HG02588 (cell line): ENCODE measurements around the gene WTIP.
A peak's percentile ranks its signal among the peaks of the same experiment; 100 is the strongest.
"Not testable (repeated sequence)": the region's sequence is repeated elsewhere in the genome, so short reads cannot be mapped to it uniquely, and the experiment has no call there.

Experiments used
- ATAC-seq: cut with Tn5 transposase; IDR thresholded peaks from one replicate; pipeline ENCODE4 v1.9.1; 2021; ENCODE audit warnings: mild to moderate bottlenecking, moderate library complexity; ENCODE audit not compliant: unreplicated experiment

WTIP gene

DNA sequence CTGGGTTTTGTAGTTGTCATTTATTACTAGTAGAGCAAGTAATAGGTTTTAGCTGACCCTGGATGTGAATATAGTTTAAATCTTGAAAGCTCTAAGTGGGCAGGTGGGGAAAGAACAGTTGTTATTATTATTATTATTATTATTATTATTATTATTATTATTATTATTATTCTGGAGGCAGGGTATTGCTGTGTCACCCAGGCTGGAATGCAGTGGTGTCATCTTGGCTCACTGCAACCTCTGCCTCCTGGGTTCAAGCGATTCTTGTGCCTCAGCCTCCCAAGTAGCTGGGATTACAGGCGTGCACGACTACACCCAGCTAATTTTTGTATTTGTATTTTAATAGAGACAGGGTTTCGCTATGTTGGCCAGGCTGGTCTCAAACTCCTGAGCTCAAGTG, 3.1 kb upstream of the WTIP start:
- not testable (repeated sequence) for ATAC-seq

DNA sequence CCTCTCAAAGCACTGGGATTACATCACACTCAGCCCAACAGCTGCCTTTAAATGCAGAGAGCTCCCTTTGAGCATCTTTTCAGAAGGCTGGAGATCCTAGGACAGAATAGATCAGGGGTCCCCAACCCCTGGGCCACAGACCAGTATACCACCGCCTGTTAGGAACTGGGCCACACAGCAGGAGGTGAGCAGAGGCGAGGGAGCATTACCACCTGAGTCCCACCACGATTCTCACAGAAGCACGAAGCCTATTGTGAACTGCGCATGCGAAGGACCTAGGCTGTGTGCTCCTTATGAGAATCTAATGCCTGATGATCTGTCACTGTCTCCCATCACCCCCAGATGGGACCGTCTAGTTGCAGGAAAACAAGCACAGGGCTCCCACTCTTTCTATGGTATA, 2.2 kb upstream of the WTIP start:
- no peak for ATAC-seq

DNA sequence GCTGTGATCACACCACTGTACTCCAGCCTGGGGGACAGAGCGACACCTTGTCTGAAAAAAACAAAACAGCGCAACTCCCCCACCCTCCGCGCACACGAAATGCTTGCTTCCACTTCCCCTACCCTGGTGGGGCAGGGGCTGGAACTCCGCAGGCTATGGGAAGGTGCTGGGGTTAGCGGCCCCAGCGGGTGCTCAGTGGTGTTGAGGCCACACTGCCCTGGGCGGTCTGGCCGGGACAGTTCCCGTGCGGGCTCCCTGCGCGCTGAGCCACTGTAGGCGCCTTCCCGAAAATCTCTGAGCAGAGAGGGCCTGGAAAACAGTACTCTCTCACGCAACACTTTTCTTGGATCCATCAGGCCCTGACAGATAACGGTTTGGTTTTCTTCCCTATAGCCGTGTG, 1.1 kb upstream of the WTIP start:
- ATAC-seq, result no peak

DNA sequence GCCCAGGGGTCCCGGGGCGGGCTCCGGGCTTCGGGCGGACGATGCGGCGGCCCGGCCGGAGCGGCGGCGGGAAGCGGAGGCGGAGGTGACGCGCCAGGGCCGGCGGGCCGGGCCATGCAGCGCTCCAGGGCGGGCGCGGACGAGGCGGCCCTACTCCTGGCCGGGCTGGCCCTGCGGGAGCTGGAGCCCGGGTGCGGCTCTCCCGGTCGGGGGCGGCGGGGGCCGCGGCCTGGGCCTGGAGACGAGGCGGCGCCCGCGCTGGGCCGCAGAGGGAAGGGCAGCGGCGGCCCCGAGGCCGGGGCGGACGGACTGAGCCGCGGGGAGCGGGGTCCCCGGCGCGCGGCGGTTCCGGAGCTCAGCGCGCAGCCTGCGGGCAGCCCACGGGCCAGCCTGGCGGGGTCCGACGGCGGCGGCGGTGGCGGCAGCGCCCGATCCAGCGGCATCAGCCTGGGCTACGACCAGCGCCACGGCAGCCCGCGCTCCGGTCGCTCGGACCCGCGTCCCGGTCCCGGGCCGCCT, 362 bp downstream of the WTIP start:
- no peak for ATAC-seq

DNA sequence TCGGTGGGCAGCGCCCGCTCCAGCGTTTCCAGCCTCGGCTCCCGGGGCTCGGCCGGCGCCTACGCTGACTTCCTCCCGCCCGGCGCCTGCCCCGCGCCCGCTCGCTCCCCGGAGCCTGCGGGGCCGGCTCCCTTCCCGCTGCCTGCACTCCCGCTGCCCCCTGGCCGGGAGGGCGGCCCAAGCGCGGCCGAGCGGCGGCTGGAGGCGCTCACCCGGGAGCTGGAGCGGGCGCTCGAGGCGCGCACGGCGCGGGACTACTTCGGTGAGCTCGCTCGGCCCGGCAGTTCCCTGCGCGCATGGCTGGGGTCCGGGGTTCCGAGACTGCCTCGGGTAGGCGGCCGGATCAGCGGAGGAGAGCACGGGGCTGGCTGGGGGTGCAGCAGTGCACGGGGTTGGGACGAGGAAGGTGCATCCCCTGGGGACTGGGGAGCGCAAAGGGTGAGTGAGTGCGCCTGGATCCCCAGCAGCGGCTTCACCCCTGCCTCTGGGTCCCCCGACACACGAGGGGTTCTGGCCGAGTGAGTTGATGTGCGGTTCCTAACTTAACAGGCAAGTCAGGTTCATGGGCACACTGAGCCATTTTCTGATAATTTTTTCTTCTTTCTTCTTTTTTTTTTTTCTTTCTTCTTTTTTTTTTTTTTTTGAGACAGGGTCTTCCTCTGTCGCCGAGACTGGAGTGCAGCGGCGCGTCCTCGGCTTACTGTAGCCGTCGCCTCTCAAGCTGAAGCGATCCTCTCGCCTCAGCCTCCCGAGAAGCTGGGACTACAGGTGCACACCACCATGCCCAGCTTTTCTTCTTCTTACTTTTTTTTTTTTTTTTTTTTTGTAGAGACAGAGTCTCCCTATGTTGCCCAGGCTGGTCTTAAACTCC, 1.1 kb downstream of the WTIP start:
- no peak for ATAC-seq

DNA sequence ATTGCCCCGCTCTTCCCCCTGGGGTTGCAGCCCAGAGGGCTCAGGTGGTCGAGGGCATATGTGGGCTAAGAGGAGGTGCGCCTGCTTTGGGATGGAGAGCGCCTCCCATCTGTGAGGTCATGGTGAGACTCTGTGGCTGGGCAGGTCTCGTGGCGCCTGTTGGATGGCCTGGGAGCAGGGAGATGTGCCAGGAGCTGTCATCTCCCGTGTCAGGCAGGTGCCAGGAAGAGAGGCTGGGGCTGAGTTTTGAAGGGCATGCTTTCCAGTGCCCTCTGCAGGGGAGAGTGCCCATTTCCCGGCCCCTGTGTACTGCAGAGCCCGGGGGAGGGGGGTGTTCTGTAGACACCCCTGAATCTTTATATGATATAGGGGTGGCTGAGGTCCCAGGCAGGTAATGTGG, 2.8 kb downstream of the WTIP start:
- no peak for ATAC-seq

DNA sequence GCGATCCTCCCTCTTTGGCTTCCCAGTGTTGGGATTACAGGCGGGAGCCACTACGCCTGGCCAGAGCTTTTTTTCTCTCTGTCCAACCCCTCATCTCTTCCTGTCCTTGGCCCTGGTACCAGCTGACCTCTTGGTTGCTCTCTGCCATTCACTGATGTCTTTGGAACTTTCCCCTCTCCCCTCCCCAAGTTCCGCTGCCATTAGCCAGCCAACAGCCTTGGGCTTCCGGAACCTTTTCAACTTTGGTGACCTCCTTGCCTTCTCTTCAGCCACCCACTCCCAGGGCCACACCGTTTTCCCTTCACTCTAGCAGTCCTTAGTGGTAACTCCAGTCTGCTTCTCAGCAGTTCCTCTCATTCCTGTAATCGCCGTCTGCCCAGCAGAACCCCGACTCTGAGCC, 4.3 kb downstream of the WTIP start:
- no peak for ATAC-seq

DNA sequence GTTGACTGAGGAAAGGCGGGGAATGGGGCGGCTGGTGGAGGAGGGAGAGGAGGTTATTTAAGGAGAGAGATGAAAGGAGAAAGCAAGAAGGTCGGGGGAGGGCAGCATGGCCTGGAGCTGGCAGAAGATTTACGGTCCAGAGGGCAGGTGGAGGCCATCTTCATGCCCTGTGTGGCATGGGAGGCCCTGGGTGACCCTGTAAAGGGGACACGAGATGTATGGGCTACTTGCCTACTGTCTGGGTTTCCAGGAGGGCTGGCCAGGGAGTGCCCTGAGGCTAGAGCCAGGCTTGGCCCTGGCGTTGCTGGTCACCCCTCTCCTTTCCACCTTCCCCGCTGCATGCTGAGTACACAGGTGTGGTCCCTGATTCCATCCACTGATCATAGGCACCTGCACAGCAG, 6.1 kb downstream of the WTIP start:
- ATAC-seq, result no peak

DNA sequence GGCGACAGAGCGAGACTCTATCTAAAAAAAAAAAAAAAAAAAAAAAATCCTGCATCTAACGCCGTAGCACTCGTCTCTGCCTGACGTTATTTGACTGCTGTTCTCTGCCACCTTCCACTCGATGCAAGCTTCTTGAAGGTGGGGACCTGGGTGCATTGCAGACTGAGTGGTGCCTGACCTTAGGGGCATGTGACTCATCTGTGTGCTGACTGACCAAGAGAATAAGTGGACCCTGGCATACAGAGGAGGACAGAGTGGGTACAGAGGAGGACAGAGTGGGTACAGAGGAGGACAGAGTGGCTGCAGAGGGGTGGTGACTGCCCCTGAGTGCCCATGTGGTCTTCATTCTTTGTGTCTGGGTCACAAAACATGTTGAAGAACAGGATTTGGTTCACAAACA, 7.6 kb downstream of the WTIP start:
- ATAC-seq, result no peak

DNA sequence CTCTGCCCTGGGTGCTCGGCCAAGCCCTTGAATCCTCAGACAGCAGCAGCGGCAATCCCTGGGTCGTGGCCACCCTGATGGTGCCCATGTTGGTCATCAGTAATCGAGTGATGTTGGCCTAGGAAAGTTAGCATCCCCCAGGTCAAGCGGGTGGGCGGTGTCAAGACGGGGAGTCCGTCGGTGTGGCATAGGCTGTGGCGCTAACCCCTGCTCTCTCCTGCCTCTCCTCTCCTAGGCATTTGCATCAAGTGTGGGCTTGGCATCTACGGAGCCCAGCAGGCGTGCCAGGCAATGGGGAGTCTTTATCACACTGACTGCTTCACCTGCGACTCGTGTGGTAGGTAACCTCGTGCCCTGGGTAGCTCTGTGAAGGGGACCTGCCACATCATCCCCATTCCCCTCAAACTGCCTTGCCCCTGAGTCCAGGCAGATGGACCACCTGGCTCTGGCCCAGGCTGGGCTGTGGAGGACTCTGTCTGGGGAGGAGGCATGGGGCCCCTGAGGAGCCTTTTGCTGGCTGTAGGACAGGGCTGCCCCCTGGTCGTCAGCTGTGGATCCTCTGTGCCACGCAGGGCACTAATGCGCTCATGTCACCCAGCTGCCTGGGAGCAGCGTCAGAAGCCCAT, 8.7 kb downstream of the WTIP start:
- no peak for ATAC-seq

DNA sequence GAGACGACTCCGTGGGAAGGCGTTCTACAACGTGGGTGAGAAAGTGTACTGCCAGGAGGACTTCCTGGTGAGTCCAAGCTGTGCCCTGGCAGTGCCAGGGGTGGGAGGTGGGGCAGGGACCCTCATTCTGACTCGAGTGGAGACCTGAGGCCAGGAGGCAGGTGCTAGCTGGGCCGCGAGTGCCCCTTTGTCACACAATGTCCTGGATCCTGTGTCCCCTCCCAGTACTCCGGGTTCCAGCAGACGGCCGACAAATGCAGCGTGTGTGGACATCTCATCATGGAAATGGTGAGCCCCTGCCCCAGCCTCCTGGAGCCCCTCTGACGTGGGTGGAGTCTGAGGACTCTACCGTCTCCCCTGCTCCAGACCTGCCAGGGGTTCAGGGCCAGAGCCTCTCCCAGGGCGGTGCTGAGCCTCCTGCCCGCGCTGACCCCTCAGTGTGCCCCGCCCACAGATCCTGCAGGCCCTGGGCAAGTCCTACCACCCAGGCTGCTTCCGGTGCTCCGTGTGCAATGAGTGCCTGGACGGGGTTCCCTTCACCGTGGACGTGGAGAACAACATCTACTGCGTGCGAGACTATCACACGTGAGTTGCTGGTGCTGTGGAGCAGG, 11.6 kb downstream of the WTIP start:
- ATAC-seq, result no peak

DNA sequence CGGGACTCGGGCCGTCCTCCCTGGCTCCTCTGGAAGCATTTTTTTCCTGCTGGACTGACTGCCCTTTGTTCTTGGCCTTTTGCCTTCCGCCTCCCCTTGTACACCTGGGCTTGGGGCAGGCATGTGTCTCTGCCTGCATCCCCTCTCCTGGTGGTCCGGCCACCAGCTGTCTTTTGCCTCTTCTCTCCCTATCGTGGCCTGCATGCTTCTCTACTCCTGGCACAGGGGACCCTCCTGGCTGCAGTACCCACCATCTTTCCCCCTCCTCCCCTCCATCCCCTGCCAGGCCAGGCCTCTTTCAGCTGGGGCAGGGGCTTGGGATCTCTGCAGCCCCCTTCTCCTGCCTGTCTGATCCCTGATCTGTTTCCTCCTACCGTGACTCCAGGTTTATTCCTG, 12.1 kb downstream of the WTIP start:
- ATAC-seq, result no peak

DNA sequence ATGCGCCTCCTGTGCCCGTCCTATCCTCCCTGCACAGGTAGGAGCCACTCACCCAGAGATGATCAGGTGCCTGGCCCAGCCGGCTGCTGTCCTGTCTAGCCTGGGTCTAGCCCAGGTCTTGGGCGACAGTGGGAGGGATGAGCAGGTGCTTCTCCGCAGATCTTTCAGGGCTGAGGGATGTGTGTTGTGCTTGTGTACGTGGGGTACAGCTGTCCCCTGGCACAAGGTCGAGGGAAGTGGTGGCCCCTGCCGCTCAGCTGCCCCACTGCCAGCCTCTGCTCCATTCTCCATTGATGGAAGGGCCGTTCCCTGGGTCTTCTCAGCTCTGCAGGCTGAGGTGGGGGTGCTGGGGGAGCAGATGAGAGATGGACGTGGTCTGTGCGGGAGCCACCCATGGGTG, 13.0 kb downstream of the WTIP start:
- no peak for ATAC-seq

DNA sequence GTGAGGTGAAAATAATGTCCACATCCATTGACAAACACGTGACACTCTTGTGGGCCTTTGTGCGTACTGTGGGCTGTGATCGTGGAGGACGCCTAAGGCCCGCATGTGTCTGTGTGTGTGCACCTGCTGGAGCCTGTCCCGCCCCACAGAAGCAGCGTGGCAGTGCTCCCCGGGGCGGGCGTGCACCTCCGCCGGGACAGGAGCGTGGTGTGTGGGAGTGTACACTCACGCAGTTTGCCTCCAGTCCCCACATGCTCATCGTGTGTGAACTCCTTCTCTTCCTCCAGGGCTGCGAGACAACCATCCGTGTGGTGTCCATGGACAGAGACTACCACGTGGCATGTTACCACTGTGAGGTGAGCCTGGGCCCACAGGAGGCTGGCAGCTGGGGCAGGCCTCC, 13.9 kb downstream of the WTIP start:
- no peak for ATAC-seq

DNA sequence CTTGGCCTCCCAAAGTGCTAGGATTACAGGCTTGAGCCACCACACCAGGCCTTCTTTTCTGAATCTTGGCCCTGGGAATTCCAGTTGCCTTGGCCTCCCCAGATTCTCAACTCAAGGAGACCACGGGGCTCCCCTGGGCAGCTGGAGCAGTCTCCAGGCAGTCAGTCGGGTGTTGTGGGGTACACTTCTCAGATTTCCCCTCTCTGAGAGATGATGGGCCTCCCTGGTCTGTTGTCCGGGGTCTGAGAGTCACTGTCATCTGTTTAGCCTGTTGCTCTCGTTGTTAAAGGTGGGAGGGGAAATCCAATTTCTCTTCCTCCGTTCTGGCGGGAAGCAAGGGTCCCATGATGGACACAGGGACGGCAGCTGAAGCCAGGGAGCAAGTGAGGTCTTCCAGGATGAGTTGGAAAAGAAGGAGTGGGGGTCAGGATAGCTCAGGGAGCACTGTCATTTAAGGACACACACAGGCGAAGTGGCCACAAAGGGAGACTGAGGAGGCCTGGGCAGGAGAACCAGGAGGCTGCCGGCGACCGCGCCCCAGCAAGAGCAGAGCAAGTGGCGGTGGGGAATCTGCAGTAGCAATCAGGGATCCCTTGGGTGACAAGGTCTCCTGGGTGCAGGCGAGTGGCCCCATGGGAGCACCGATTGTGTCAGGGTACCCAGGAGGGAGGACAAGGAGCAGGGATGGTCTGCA, 15.7 kb downstream of the WTIP start:
- no peak for ATAC-seq

DNA sequence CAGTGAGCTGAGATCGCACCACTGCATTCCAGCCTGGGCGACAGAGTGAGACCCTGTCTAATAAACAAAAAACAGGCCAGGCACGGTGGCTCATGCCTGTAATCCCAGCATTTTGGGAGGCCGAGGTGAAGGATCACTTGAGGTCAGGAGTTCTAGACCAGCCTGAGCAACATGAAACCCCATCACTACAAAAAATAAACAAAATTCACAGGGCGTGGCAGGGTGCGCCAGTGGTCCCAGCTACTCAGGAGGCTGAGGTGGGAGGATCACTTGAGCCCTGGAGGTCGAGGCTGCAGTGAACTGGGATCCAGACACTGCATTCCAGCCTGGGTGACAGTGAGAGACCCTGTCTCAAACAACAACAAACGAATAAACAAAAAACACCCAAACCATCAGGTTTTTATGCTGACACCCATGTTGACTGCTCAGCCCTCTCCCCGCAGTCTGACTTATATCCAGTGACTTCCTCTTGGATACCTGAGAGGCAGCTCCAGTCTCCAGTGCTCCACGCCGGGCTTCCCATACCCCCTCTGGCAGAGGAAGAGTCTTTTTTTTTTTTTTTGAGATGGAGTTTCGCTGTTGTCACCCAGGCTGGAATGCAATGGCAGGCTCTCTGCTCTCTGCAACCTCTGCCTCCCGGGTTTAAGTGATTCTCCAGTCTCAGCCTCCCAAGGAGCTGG, 17.7 kb downstream of the WTIP start:
- ATAC-seq, result no peak

DNA sequence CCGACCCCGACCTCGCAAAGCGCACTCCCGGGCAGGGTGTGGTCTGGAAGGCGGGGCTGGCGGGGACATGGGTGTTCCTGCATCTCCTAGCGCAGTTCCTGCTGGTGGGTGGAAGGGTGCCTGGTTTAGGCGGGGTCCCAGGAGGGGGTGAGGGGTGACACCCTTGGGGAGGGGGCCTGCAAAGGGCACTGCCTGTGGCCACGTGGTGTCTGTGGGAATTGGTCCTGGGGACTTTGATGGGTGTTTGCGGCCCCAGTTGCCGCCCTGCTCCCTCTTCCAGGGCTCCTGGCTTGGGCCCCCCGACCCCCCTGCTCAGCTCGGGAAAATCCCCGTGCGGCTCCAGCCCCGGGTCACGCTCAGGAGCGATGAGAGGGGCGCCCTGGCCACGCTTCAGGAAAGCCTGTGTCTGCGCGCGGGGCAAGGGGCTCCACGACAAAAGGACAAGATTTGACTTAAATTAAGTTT, 19.1 kb downstream of the WTIP start:
- ATAC-seq, result no peak

DNA sequence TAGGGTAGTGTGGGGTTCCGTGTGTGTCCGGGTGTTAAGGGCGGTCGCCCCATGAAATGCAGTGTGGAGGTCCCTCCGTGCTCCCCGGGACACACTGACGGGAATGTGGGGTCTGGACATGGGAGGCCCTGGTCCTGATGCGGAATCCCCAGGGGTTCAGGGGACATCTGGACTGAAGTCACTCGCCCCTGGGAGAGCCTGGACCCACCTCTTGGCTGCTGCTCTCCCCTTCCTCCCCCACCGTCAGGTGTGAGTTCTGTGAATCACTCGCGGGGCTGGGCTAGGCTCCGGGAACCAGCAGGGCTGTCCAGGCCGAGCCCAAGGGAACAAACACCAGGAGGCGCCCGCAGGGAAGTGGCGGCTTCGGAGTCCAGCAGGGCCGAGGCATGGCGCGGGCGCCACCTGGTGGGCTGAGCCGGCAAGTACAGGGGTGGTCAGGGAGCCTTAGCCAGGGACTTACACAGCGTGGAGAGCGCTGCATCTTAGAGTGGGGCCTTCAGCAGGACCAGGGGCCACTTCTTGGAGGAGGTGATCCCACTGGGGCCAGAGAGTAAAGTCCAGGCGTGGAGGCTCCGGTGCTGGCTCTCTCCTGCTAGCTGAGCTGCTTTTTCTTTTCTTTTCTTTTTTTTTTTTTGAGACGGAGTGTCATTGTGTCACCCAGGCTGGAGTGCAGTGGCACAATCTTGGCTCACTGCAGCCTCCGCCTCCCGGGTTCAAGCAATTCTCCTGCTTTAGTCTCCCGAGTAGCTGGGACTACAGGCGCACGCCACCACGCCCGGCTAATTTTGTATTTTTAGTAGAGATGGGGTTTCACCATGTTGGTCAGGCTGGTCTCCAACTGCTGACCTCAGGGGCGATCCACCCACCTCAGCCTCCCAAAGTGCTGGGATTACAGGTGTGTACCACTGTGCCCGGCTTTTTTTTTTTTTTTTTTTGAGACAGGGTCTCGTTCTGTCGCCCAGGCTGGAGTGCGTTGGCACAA, 20.1 kb downstream of the WTIP start:
- ATAC-seq, result peak; percentile 72

DNA sequence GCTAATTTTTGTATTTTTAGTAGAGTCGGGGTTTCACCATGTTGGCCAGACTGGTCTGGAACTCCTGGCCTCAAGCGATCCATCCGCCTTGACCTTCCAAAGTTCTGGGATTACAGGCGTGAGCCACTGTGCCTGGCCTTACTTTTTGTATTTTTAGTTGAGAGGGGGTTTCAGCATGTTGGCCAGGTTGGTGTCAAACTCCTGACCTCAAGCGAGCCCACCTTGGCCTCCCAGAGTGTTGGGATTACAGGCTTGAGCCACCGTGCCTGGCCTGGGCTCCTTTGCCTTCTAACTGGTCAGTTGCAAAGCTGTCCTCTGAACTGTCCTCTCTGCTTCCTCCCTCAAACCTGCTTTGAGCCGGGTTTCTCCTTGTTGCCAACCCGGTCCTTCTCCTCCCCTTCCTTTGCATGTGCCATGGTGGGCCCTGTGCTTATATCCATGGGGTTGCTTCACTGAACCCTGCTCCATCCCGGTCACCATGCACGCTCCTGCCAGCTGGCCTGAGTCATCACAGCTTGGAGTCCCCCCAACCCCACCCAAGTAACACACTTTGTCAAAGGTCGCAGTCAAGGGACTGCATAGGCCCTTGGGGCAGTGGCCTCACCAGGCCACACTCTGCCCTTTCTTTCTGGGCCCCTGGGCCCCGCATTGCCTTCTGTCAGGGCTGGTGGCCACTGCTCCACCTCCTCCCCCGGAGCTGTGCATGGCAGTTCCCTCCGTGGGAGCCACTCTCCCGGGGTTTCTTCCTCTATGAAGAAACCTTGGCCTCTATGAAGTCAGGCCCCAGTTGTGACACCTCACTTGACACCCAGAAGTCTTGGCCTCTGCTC, 21.2 kb downstream of the WTIP start:
- no peak for ATAC-seq
